ENCODE measurements around the gene PPP6R3.

The PPP6R3 gene

DNA sequence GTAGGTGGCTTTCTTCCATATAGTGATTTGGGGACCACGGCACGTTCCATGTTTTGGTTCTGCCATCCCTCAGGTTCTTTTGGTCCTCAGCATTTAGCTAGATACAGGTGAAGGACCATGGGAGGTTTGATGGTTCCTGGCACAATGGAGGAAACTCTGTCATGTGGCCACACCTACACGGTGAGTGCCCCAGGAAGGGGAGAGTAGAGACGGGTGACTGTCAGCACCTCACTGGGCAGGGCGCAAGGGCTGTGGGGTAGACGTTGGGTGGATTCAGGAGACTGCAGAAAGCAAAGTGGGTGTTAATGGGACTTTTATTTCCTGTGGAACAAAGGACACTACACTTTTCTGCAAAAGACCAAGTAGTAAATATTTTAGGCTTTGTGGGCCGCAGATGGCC is 73.4 kb downstream of the PPP6R3 start:
- Histone ChIP-seq H3F3A (ENCODE audit: low read depth) (no peaks in the 10 kb centered on the region), H3K4me1 (ENCODE audit: insufficient read depth, low read length, poor library complexity, severe bottlenecking) (no peaks in the 10 kb centered on the region), H3K4me2 (ENCODE audit: low read depth, low read length, poor library complexity, severe bottlenecking) (no peak overlapping the region), H3K79me2 (ENCODE audit: insufficient read depth, low read length) (peaks cover 86% of the 10 kb centered on the region), H3K27me3 (ENCODE audit: insufficient read depth, low read length, poor library complexity, severe bottlenecking) (no peaks in the 10 kb centered on the region), H3K36me3 (ENCODE audit: insufficient read depth, low read length) (peaks cover 69% of the 10 kb centered on the region), H4K20me1 (ENCODE audit: insufficient read depth, low read length, poor library complexity, severe bottlenecking) (peaks cover 58% of the 10 kb centered on the region), H3K9me3 (ENCODE audit: insufficient read depth, low read depth, low read length) (no peaks in the 10 kb centered on the region), H3K9ac (ENCODE audit: low read depth, low read length, poor library complexity, severe bottlenecking) (no peak overlapping the region), H3K9me2 (replicated peaks; ENCODE audit: low read depth, low read length) (no peaks in the 10 kb centered on the region), H3K4me3 (ENCODE audit: low read length, poor library complexity, severe bottlenecking) (no peak overlapping the region), H2AFZ (ENCODE audit: low read length) (no peak overlapping the region)
- TF ChIP-seq, protein P1, sequence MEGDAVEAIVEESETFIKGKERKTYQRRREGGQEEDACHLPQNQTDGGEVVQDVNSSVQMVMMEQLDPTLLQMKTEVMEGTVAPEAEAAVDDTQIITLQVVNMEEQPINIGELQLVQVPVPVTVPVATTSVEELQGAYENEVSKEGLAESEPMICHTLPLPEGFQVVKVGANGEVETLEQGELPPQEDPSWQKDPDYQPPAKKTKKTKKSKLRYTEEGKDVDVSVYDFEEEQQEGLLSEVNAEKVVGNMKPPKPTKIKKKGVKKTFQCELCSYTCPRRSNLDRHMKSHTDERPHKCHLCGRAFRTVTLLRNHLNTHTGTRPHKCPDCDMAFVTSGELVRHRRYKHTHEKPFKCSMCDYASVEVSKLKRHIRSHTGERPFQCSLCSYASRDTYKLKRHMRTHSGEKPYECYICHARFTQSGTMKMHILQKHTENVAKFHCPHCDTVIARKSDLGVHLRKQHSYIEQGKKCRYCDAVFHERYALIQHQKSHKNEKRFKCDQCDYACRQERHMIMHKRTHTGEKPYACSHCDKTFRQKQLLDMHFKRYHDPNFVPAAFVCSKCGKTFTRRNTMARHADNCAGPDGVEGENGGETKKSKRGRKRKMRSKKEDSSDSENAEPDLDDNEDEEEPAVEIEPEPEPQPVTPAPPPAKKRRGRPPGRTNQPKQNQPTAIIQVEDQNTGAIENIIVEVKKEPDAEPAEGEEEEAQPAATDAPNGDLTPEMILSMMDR (conservative IDR thresholded peaks at IDR 0.05; ENCODE audit: low read length): no peak
- TF ChIP-seq EZH2phosphoT487 (IDR thresholded peaks at IDR 0.05; ENCODE audit: borderline replicate concordance): no peak

DNA sequence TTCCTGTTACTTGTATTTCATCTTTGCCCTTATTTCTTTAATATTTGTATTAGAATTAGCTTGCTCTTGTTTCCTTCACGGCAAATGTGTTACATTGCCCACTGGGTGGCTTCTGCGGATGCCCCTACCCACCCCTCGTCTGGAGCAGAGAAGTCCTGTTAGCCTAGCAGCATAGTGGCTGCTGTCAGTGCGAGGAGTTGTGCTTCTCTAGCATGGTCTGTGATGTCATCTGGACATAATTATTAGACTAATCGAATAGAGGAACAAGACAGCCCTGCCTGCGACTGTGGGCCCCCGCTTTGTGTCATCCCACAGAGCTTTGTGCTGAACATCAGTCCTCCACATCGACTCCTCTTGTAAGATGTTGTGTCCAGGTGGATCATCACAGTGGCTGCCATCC is 74.5 kb downstream of the PPP6R3 start:
- H3K9me3 ChIP-seq (ENCODE audit: insufficient read depth, low read depth, low read length): no peaks in the 10 kb centered on the region
- no peak overlapping the region for H3K4me3 ChIP-seq (ENCODE audit: low read length, poor library complexity, severe bottlenecking)
- no peaks in the 10 kb centered on the region for H3K27me3 ChIP-seq (ENCODE audit: insufficient read depth, low read length, poor library complexity, severe bottlenecking)
- H3K36me3 ChIP-seq (ENCODE audit: insufficient read depth, low read length): peaks cover 69% of the 10 kb centered on the region
- no peaks in the 10 kb centered on the region for H3K9me2 ChIP-seq (replicated peaks; ENCODE audit: low read depth, low read length)
- no peak for TF ChIP-seq EZH2phosphoT487 (IDR thresholded peaks at IDR 0.05; ENCODE audit: borderline replicate concordance)
- TF ChIP-seq, protein P1 (conservative IDR thresholded peaks at IDR 0.05; ENCODE audit: low read length): no peak
- no peaks in the 10 kb centered on the region for H3K4me1 ChIP-seq (ENCODE audit: insufficient read depth, low read length, poor library complexity, severe bottlenecking)
- H4K20me1 ChIP-seq (ENCODE audit: insufficient read depth, low read length, poor library complexity, severe bottlenecking): peaks cover 51% of the 10 kb centered on the region
- no peak overlapping the region for H2AFZ ChIP-seq (ENCODE audit: low read length)
- H3K4me2 ChIP-seq (ENCODE audit: low read depth, low read length, poor library complexity, severe bottlenecking): no peak overlapping the region
- no peak overlapping the region for H3K9ac ChIP-seq (ENCODE audit: low read depth, low read length, poor library complexity, severe bottlenecking)
- H3K79me2 ChIP-seq (ENCODE audit: insufficient read depth, low read length): peaks cover 83% of the 10 kb centered on the region
- H3F3A ChIP-seq (ENCODE audit: low read depth): no peaks in the 10 kb centered on the region

DNA sequence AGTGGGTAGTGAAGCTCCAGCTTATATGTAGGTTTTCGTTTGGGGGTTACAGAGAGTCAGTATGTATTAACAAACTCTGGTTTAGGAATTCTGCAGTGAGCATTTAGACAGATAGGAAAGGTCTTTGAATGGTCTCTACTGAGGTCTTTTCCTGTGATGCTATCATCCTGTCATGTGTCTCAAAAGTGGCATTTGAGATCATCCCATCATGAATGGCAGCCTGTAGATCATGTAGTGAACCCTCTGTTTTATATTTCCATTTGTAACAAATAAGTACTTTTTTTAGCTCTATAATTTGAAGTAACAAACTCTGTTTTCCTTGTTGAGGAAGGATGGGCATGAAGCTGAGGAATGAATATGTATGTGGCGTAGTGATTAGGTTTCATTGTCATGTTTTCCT is 76.2 kb downstream of the PPP6R3 start:
- Histone ChIP-seq H3K4me1 (ENCODE audit: insufficient read depth, low read length, poor library complexity, severe bottlenecking) (no peaks in the 10 kb centered on the region), H4K20me1 (ENCODE audit: insufficient read depth, low read length, poor library complexity, severe bottlenecking) (peaks cover 45% of the 10 kb centered on the region), H2AFZ (ENCODE audit: low read length) (no peak overlapping the region), H3K4me3 (ENCODE audit: low read length, poor library complexity, severe bottlenecking) (no peak overlapping the region), H3K9me2 (replicated peaks; ENCODE audit: low read depth, low read length) (no peaks in the 10 kb centered on the region), H3K9me3 (ENCODE audit: insufficient read depth, low read depth, low read length) (no peaks in the 10 kb centered on the region), H3K27me3 (ENCODE audit: insufficient read depth, low read length, poor library complexity, severe bottlenecking) (no peaks in the 10 kb centered on the region), H3K79me2 (ENCODE audit: insufficient read depth, low read length) (peaks cover 76% of the 10 kb centered on the region), H3K36me3 (ENCODE audit: insufficient read depth, low read length) (peaks cover 71% of the 10 kb centered on the region), H3K4me2 (ENCODE audit: low read depth, low read length, poor library complexity, severe bottlenecking) (no peak overlapping the region), H3F3A (ENCODE audit: low read depth) (no peaks in the 10 kb centered on the region), H3K9ac (ENCODE audit: low read depth, low read length, poor library complexity, severe bottlenecking) (no peak overlapping the region)
- TF ChIP-seq, protein P1 (conservative IDR thresholded peaks at IDR 0.05; ENCODE audit: low read length): no peak
- TF ChIP-seq EZH2phosphoT487 (IDR thresholded peaks at IDR 0.05; ENCODE audit: borderline replicate concordance): no peak

Measured in Loucy (cell line).